H9 (cell line): ENCODE measurements around the gene SGTB. TPM values are rescaled to one million over a fixed set of nuclear protein-coding genes. Genes with fewer than 3 reads are reported as not detected.

ENCODE experiments used
- DNase-seq: peaks from one replicate; pipeline ENCODE4 v3.0.0-alpha.2; 2017
- H2AFZ ChIP-seq: one replicate; pipeline ENCODE4 v1.6.1; 2013; ENCODE audit warnings: mild to moderate bottlenecking, low read length, control low read depth, moderate library complexity
- H2AK5ac ChIP-seq: 2 replicates; pipeline ENCODE4 v1.6.1; 2013; ENCODE audit warnings: low read length, control low read depth, mixed read lengths; ENCODE audit not compliant: insufficient read length
- H2BK120ac ChIP-seq: one replicate; pipeline ENCODE4 v1.6.1; 2013; ENCODE audit warnings: low read depth, mild to moderate bottlenecking, low read length, control low read depth, inconsistent platforms; ENCODE audit not compliant: poor library complexity, severe bottlenecking
- H2BK12ac ChIP-seq: 2 replicates; pipeline ENCODE4 v1.6.1; 2013; ENCODE audit warnings: low read length, control low read depth, mixed read lengths, low read depth; ENCODE audit not compliant: insufficient read length
- H2BK15ac ChIP-seq: 2 replicates; pipeline ENCODE4 v1.6.1; 2013; ENCODE audit warnings: low read depth, low read length, control low read depth
- H2BK20ac ChIP-seq: one replicate; pipeline ENCODE4 v1.6.1; 2013; ENCODE audit warnings: low read depth, mild to moderate bottlenecking, low read length, control low read depth, inconsistent platforms; ENCODE audit not compliant: poor library complexity, severe bottlenecking
- H2BK5ac ChIP-seq: 2 replicates; pipeline ENCODE4 v1.6.1; 2013; ENCODE audit warnings: low read length, control low read depth, mixed read lengths; ENCODE audit not compliant: insufficient read length
- H3K14ac ChIP-seq: 2 replicates; pipeline ENCODE4 v1.6.1; 2013; ENCODE audit warnings: low read length, control low read depth; ENCODE audit not compliant: insufficient read depth
- H3K18ac ChIP-seq: 2 replicates; pipeline ENCODE4 v1.6.1; 2013; ENCODE audit warnings: low read depth, mild to moderate bottlenecking, mixed read lengths, low read length, control low read depth; ENCODE audit not compliant: insufficient read length
- H3K23ac ChIP-seq: 2 replicates; pipeline ENCODE4 v1.6.1; 2013; ENCODE audit warnings: low read length, control low read depth, mixed read lengths, low read depth; ENCODE audit not compliant: insufficient read length
- H3K23me2 ChIP-seq: 2 replicates; pipeline ENCODE4 v1.6.1; 2013; ENCODE audit warnings: low read depth, mild to moderate bottlenecking, mixed read lengths, low read length, control low read depth; ENCODE audit not compliant: insufficient read length, poor library complexity, severe bottlenecking
- H3K27ac ChIP-seq: 2 replicates; pipeline ENCODE4 v1.5.1; 2013; ENCODE audit warnings: low read length, control low read depth, mixed read lengths, low read depth; ENCODE audit not compliant: insufficient read length
- H3K27me3 ChIP-seq: 2 replicates; pipeline ENCODE4 v1.6.1; 2013; ENCODE audit warnings: low read length, control low read depth, inconsistent platforms; ENCODE audit not compliant: insufficient read depth
- H3K4ac ChIP-seq: 2 replicates; pipeline ENCODE4 v1.6.1; 2013; ENCODE audit warnings: low read depth, mild to moderate bottlenecking, control low read depth, inconsistent platforms, low read length, moderate library complexity
- H3K4me1 ChIP-seq: 2 replicates; pipeline ENCODE4 v1.6.1; 2013; ENCODE audit warnings: low read length, control low read depth, inconsistent platforms; ENCODE audit not compliant: insufficient read depth
- H3K4me2 ChIP-seq: 2 replicates; pipeline ENCODE4 v1.6.1; 2013; ENCODE audit warnings: low read length, control low read depth, mixed read lengths; ENCODE audit not compliant: insufficient read length, insufficient read depth
- H3K56ac ChIP-seq: 2 replicates; pipeline ENCODE4 v1.6.1; 2013; ENCODE audit warnings: low read depth, mild to moderate bottlenecking, mixed read lengths, low read length, control low read depth; ENCODE audit not compliant: insufficient read length
- H3K79me1 ChIP-seq: 2 replicates; pipeline ENCODE4 v1.6.1; 2013; ENCODE audit warnings: low read depth, mild to moderate bottlenecking, moderate library complexity, low read length, control low read depth, inconsistent platforms; ENCODE audit not compliant: insufficient read depth, poor library complexity, severe bottlenecking
- H3K79me2 ChIP-seq: 2 replicates; pipeline ENCODE4 v1.6.1; 2013; ENCODE audit warnings: low read length, control low read depth, inconsistent platforms; ENCODE audit not compliant: insufficient read depth
- H3K9ac ChIP-seq: 2 replicates; pipeline ENCODE4 v1.6.1; 2013; ENCODE audit warnings: low read length, control low read depth, mixed read lengths; ENCODE audit not compliant: insufficient read length; ENCODE audit errors: extremely low read depth
- H3K9me3 ChIP-seq: one replicate; pipeline ENCODE4 v1.6.1; 2013; ENCODE audit warnings: low read depth, low read length, inconsistent platforms; ENCODE audit not compliant: control insufficient read depth
- H3T11ph ChIP-seq: one replicate; pipeline ENCODE4 v1.6.1; 2013; ENCODE audit warnings: mild to moderate bottlenecking, low read length, control low read depth, inconsistent platforms
- H4K20me1 ChIP-seq: one replicate; pipeline ENCODE4 v1.6.1; 2013; ENCODE audit not compliant: control insufficient read depth, insufficient read length, insufficient read depth
- H4K5ac ChIP-seq: 2 replicates; pipeline ENCODE4 v1.6.1; 2013; ENCODE audit warnings: low read depth, mild to moderate bottlenecking, mixed read lengths, low read length, control low read depth; ENCODE audit not compliant: insufficient read length
- H4K8ac ChIP-seq: replicated peaks from 2 replicates; pipeline ENCODE4 v1.6.1; 2013; ENCODE audit warnings: low read length, control low read depth, mixed read lengths, low read depth; ENCODE audit not compliant: insufficient read length
- H4K91ac ChIP-seq: 2 replicates; pipeline ENCODE4 v1.6.1; 2013; ENCODE audit warnings: low read depth, mild to moderate bottlenecking, moderate library complexity, mixed read lengths, low read length, control low read depth; ENCODE audit not compliant: insufficient read length
- H3K27ac Mint-ChIP-seq, 3 experiments: 2 replicates in 2 of 3; 3 replicates in 1 of 3; pipeline ENCODE4 v1.8.0; 2020 to 2021; ENCODE audit warnings: mixed read lengths in 3 of 3, mild to moderate bottlenecking in 1 of 3, moderate library complexity in 1 of 3
- H3K27me3 Mint-ChIP-seq: 2 replicates; pipeline ENCODE4 v1.8.0; 2021; ENCODE audit warnings: low read depth, mild to moderate bottlenecking, moderate library complexity, mixed read lengths
- H3K36me3 Mint-ChIP-seq, 3 experiments: 2 replicates in 2 of 3; 3 replicates in 1 of 3; pipeline ENCODE4 v1.8.0; 2020 to 2021; ENCODE audit warnings: low read depth in 3 of 3, mixed read lengths in 3 of 3; ENCODE audit not compliant: insufficient read depth in 1 of 3
- H3K4me1 Mint-ChIP-seq, 2 experiments: 2 replicates each; pipeline ENCODE4 v1.8.0; 2020; ENCODE audit warnings: mixed read lengths in 2 of 2
- H3K4me3 Mint-ChIP-seq, 2 experiments: 2 replicates in 1 of 2; 3 replicates in 1 of 2; pipeline ENCODE4 v1.8.0; 2020 to 2021; ENCODE audit warnings: mild to moderate bottlenecking in 2 of 2, mixed read lengths in 2 of 2, moderate library complexity in 1 of 2
- H3K9me3 Mint-ChIP-seq, 2 experiments: 2 replicates in 1 of 2; 3 replicates in 1 of 2; pipeline ENCODE4 v1.8.0; 2020; ENCODE audit warnings: mild to moderate bottlenecking in 2 of 2, mixed read lengths in 2 of 2, moderate library complexity in 1 of 2
- CTCF ChIP-seq: fragments of 200-600 bp; sonication (generic); conservative IDR thresholded peaks from 3 replicates; pipeline ENCODE4 v1.8.0; 2021; ENCODE audit warnings: antibody characterized with exemption, mild to moderate bottlenecking
- WGBS: extraction: QIAGEN DNeasy Blood & Tissue Kit; methylation state at CpG from one replicate; pipeline ENCODE4 v1.1.7; 2013; ENCODE audit warnings: missing lambda C conversion rate, low lambda C conversion rate, mixed read lengths; ENCODE audit not compliant: insufficient read length; ENCODE audit errors: extremely low coverage; 5-methylcytosine and 5-hydroxymethylcytosine counted together
- total RNA-seq: library from RNA; stranded (reverse); gene quantifications from 2 replicates; pipeline ENCODE4 v1.2.1, GENCODE V29; 2021

Gene SGTB
- total RNA-seq, 1 experiment from 2014 or later, result 18.7 TPM

DNA sequence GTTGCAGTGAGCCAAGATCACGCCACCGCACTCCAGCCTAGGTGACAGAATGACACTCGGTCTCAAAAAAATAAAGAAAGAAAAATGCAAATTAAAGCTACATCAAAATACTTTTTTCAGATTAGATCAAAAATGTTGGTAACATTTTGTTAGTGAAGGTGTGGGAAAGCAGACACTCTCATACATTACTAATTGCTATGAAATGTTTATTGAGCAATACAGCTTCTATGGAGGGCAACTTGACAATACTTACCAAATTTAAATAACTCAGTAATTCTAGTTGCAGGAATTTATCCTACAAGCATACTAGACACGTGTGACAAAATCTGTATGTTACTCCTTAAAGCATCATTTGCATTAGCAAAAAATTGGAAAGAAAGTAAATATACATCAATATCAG, 101.9 kb downstream of the SGTB start:
- Mint-ChIP-seq H3K36me3 (peaks cover 0 to 1% (median 0%) of the 10 kb centered on the region in 3 experiments; a peak in 1 of 7 replicates), H3K9me3 (no peaks in the 10 kb centered on the region), H3K4me3 (no peak overlapping the region), H3K4me1 (peaks cover 7% of the 10 kb centered on the region in 2 experiments), H3K27ac (no peak overlapping the region), H3K27me3 (no peaks in the 10 kb centered on the region)
- no peaks in the 10 kb centered on the region for H3K79me2 ChIP-seq
- no peak overlapping the region for H4K91ac ChIP-seq
- no peak overlapping the region for H4K8ac ChIP-seq
- no peak overlapping the region for H3K23ac ChIP-seq
- no peak for DNase-seq
- H2BK12ac ChIP-seq, result no peak overlapping the region
- no peaks in the 10 kb centered on the region for H3K27me3 ChIP-seq
- H2AFZ ChIP-seq, result no peak overlapping the region
- no peaks in the 10 kb centered on the region for H3K23me2 ChIP-seq
- no peak overlapping the region for H2BK20ac ChIP-seq
- H3K9ac ChIP-seq, result no peak overlapping the region
- no peaks in the 10 kb centered on the region for H3K9me3 ChIP-seq
- no peak overlapping the region for H3K18ac ChIP-seq
- H3K56ac ChIP-seq, result no peak overlapping the region
- H3K79me1 ChIP-seq, result no peaks in the 10 kb centered on the region
- no peak overlapping the region for H3T11ph ChIP-seq
- H3K4ac ChIP-seq, result no peak overlapping the region
- no peaks in the 10 kb centered on the region for H3K4me1 ChIP-seq
- H3K27ac ChIP-seq, result no peak overlapping the region
- H2BK120ac ChIP-seq, result no peak overlapping the region
- no peak overlapping the region for H3K14ac ChIP-seq
- no peak overlapping the region for H2BK5ac ChIP-seq
- no peak for TF ChIP-seq CTCF
- no peak overlapping the region for H2AK5ac ChIP-seq
- H2BK15ac ChIP-seq, result no peak overlapping the region
- no peak overlapping the region for H3K4me2 ChIP-seq
- H4K5ac ChIP-seq, result no peak overlapping the region
- WGBS, result no CpG with 5 or more reads among the region's 4 CpGs
- H4K20me1 ChIP-seq, result no peaks in the 10 kb centered on the region

Other genes starting within 250 kb of the SGTB start
- 0.29 and 0.33 TPM in 2 replicates for gene ADAMTS6, start 240.2 kb downstream of the SGTB start, total RNA-seq
- 41.6 and 46.0 TPM in 2 replicates for gene CENPK, start 158.9 kb downstream of the SGTB start, total RNA-seq
- gene PPWD1, start 158.8 kb downstream of the SGTB start, total RNA-seq, result 42.0 and 43.2 TPM in 2 replicates
- 12.9 and 15.3 TPM in 2 replicates for gene TRIM23, start 97.8 kb downstream of the SGTB start, total RNA-seq
- 2.9 and 3.8 TPM in 2 replicates for gene SHLD3, start 97.1 kb downstream of the SGTB start, total RNA-seq
- 15.5 and 16.7 TPM in 2 replicates for gene TRAPPC13, start 97.1 kb downstream of the SGTB start, total RNA-seq
- 126 and 137 TPM in 2 replicates for gene NLN, start 96 bp upstream of the SGTB start, total RNA-seq
- gene ERBIN, start 204.5 kb upstream of the SGTB start, total RNA-seq, result 38.9 and 42.9 TPM in 2 replicates